ENCODE results near the gene GRIK3. TPM values are rescaled to one million over a fixed set of nuclear protein-coding genes. Genes with fewer than 3 reads are reported as not detected.
A peak's percentile ranks its signal among the peaks of the same experiment; 100 is the strongest.
"Not testable (repeated sequence)": the region's sequence is repeated elsewhere in the genome, so short reads cannot be mapped to it uniquely, and the experiment has no call there.

GRIK3 gene
- polyA plus RNA-seq (2013, experiment 1 of 2) = 1.00 TPM
- 2.2 TPM for polyA plus RNA-seq (2013, experiment 2 of 2)

DNA sequence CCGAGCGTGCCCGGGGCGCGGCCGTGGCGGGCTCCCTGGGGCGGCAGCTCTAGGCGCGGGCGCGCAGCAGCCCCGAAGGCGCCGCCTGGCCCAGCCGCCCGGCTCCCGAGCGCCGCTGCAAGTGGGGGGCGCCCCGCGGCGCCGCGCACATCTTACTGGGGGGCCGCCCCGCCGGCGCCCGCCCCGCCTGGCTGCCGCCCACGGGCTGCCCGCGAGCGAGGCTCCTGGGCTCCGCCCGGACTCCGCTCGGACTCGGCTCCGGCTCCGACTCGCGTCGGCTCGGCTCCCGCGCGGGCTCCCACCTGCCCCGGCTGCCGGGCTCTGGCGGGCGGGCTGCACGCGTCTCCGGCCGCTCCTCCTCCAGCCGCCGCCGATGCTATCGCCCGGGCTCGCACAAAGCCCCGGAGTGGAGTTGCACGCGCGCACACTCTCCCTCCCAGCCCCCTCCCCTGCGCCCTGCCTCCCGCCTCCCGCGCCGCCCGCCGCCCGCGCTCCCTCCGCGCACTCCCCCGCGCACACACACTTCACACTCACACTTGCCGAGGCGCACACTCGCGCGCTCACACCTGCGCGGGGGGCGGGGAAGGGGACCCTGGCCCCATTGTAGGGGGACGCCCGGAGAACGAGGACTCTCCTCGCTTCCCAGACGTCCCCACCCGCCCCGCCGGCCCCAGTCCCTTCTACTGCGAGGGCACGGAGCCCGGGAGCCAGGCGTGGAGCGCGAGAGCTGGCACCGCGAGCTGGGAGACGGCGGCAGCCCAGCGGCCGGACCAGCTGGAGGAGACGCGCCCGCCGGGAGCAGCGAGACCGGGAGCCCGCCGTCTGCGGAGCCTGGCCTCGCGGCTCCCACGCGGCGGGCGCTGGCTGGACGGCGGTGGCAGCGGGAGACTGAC is at the start of gene GRIK3:
Gene GRIK3 (minus strand): TSS at position 395 of the 893 bp plus-strand sequence. CDS start 407 bp downstream, outside the sequence.
- Histone ChIP-seq H3K9me3 (ENCODE audit: insufficient read depth, low read depth, low read length) (no peaks in the 10 kb centered on the region), H3K4me3 (ENCODE audit: low read length) (peak within 1 kb of the TSS; percentile 52), H3K27ac (ENCODE audit: low read depth, low read length) (no peak within 1 kb of the TSS), H3K4me1 (ENCODE audit: insufficient read depth, low read length) (peaks cover 50% of the 10 kb centered on the region), H3K9ac (ENCODE audit: low read depth, low read length) (no peak within 1 kb of the TSS; the same call in 1 of the 2 replicates), H3K27me3 (ENCODE audit: insufficient read depth, low read length) (peaks cover 95% of the 10 kb centered on the region), H3K36me3 (ENCODE audit: insufficient read depth, low read length) (no peaks in the 10 kb centered on the region)
- WGBS = under 1% methylated on average over 128 of the region's 128 CpGs

DNA sequence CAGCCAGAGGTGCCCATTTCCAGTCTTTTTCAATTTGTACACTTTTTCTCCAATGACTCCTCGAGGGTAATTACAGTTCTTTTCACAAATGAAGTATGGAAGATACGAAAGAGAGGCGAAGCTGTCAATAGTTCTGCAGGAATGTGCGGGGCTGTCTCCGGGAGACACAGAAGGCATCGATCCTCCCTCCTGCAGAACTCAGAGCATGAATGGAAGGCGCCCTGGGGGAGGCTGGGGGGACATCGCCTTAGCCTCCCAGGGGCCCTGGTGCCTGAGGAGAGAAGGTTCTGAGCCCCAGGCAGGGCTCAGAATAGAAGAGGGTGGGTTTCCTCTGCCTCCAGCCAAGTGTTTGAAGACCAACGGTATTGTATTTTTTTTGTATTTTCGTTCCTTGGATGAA is 49.7 kb upstream of the GRIK3 start:
- WGBS = 88% methylated on average over 10 of the region's 10 CpGs
- no peak overlapping the region for H3K4me3 ChIP-seq (ENCODE audit: low read length)
- no peaks in the 10 kb centered on the region for H3K4me1 ChIP-seq (ENCODE audit: insufficient read depth, low read length)
- H3K27me3 ChIP-seq (ENCODE audit: insufficient read depth, low read length) = no peaks in the 10 kb centered on the region
- H3K9ac ChIP-seq (ENCODE audit: low read depth, low read length) = no peak overlapping the region
- peaks cover 5% of the 10 kb centered on the region; the same call in 1 of the 2 replicates for H3K9me3 ChIP-seq (ENCODE audit: insufficient read depth, low read depth, low read length)
- H3K27ac ChIP-seq (ENCODE audit: low read depth, low read length) = no peak overlapping the region
- no peaks in the 10 kb centered on the region for H3K36me3 ChIP-seq (ENCODE audit: insufficient read depth, low read length)

DNA sequence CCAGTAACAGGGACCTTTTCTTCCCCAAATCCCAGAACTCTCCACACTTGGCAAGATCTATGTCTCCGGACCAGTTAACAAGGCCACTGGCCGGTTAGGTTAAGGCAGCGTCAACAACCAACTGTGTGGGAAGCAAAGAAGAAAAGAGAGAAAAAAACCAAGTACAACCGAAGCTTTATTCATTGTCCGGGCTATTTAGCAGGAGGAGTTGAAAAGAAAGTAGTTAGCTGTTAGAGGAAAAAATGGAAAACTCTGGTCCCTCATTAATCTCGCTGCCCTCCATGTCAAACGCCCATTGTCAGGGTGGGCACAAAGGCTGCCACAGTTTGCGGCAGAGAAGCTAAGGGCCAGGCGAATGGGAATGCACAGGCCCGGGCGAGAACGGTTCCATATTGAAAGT is 49.3 kb upstream of the GRIK3 start:
- Histone ChIP-seq H3K9ac (ENCODE audit: low read depth, low read length) (no peak overlapping the region), H3K4me1 (ENCODE audit: insufficient read depth, low read length) (no peaks in the 10 kb centered on the region), H3K9me3 (ENCODE audit: insufficient read depth, low read depth, low read length) (peaks cover 5% of the 10 kb centered on the region; the same call in 1 of the 2 replicates), H3K27me3 (ENCODE audit: insufficient read depth, low read length) (no peaks in the 10 kb centered on the region), H3K27ac (ENCODE audit: low read depth, low read length) (no peak overlapping the region), H3K4me3 (ENCODE audit: low read length) (no peak overlapping the region), H3K36me3 (ENCODE audit: insufficient read depth, low read length) (no peaks in the 10 kb centered on the region)
- 93% methylated on average over 12 of the region's 12 CpGs for WGBS

DNA sequence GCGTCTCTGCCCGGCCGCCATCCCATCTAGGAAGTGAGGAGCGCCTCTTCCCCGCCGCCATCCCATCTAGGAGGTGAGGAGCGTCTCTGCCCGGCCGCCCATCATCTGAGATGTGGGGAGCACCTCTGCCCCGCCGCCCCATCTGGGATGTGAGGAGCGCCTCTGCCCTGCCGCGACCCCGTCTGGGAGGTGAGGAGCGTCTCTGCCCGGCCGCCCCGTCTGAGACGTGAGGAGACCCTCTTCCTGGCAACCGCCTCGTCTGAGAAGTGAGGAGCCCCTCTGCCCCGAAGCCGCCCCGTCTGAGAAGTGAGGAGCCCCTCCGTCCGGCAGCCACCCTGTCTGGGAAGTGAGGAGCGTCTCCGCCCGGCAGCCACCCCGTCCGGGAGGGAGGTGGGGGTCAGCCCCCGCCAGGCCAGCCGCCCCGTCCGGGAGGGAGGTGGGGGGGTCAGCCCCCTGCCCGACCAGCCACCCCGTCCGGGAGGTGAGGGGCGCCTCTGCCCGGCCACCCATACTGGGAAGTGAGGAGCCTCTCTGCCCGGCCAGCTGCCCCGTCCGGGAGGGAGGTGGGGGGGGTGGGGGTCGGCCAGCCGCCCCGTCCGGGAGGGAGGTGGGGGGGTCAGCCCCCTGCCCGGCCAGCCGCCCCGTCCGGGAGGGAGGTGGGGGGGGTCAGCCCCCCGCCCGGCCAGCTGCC is 46.1 kb upstream of the GRIK3 start:
- H3K9ac ChIP-seq (ENCODE audit: low read depth, low read length); H3K4me3 ChIP-seq (ENCODE audit: low read length); H3K36me3 ChIP-seq (ENCODE audit: insufficient read depth, low read length); H3K27me3 ChIP-seq (ENCODE audit: insufficient read depth, low read length); H3K4me1 ChIP-seq (ENCODE audit: insufficient read depth, low read length); H3K27ac ChIP-seq (ENCODE audit: low read depth, low read length); H3K9me3 ChIP-seq (ENCODE audit: insufficient read depth, low read depth, low read length): not testable (repeated sequence)
- WGBS = 96% methylated on average over 40 of the region's 54 CpGs

DNA sequence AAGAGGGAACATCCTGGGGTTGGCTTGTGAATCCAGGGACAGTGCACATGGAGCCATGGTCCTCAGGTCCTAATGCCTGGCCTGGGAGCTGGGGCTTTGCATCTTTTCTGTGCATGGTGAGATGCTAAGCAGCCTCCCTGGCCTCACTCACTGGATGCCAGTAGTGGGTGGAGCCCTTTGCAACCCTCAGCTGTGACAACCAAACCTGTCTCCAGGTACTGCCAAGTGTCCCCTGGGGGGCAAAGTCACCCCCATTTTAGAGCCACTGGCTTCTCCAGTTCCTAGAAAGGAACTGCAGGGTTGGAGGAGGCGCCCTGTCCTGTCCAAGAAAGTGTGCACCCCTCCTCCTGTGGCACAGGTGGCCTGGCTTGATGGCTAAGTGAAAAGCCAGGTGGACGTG is 44.6 kb upstream of the GRIK3 start:
- no peak overlapping the region for H3K4me3 ChIP-seq (ENCODE audit: low read length)
- WGBS = 93% methylated on average over 2 of the region's 2 CpGs
- no peak overlapping the region for H3K9ac ChIP-seq (ENCODE audit: low read depth, low read length)
- peaks cover 5% of the 10 kb centered on the region; the same call in 1 of the 2 replicates for H3K9me3 ChIP-seq (ENCODE audit: insufficient read depth, low read depth, low read length)
- peaks cover 7% of the 10 kb centered on the region; the same call in 1 of the 2 replicates for H3K4me1 ChIP-seq (ENCODE audit: insufficient read depth, low read length)
- no peak overlapping the region for H3K27ac ChIP-seq (ENCODE audit: low read depth, low read length)
- H3K27me3 ChIP-seq (ENCODE audit: insufficient read depth, low read length) = no peaks in the 10 kb centered on the region
- no peaks in the 10 kb centered on the region for H3K36me3 ChIP-seq (ENCODE audit: insufficient read depth, low read length)

DNA sequence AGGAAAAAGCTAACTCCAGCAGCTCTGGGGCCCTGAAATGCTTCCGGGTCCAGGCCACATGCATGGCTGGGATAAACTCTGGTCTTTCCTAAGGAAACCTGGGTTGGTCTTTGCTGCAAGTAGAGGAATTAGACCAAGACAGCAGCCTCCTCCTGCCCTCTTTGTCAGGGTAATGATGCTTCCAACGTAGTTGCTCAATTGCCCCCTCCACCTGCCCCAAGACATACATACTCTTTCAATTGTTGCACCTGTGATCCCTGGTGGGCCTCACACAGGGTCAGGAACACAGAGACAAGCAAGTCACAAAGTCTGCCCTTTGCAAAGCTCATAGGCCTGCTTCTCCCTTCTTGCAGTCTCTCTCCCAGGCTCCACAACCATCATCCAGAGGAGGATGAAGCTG is 41.9 kb upstream of the GRIK3 start:
- H3K4me1 ChIP-seq (ENCODE audit: insufficient read depth, low read length) = peaks cover 7% of the 10 kb centered on the region; the same call in 1 of the 2 replicates
- H3K9ac ChIP-seq (ENCODE audit: low read depth, low read length) = no peak overlapping the region
- H3K4me3 ChIP-seq (ENCODE audit: low read length) = no peak overlapping the region
- H3K36me3 ChIP-seq (ENCODE audit: insufficient read depth, low read length) = no peaks in the 10 kb centered on the region
- H3K27me3 ChIP-seq (ENCODE audit: insufficient read depth, low read length) = no peaks in the 10 kb centered on the region
- peaks cover 5% of the 10 kb centered on the region; the same call in 1 of the 2 replicates for H3K9me3 ChIP-seq (ENCODE audit: insufficient read depth, low read depth, low read length)
- no peak overlapping the region for H3K27ac ChIP-seq (ENCODE audit: low read depth, low read length)
- 60% methylated on average over 2 of the region's 2 CpGs for WGBS

DNA sequence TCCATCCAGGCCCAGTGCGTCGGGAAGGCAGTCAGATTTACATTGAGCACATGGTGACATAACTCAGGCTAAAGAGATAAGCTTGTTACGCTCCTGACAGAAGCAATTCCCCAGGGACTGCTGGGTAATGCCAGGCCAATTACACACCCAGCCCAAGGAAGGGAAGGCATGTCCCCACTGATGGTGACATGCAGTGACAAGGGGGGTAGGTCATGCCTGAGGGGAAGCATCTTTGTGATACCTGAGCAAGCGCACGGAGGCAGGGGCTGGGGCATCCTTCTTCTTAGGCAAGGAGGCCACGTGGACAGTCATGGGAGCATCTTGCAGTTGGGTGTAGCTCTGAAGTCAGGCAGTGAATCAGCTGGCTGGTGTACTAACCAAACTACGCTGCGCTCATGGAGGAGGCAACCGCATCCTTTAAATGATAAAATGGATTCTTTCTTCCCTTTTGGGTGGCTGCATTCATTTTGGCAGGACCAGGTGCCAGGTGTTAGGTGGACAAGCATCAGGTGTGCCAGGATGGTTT is 39.6 kb upstream of the GRIK3 start:
- H3K27ac ChIP-seq (ENCODE audit: low read depth, low read length) = no peak overlapping the region
- 94% methylated on average over 9 of the region's 9 CpGs for WGBS
- H3K9ac ChIP-seq (ENCODE audit: low read depth, low read length) = no peak overlapping the region
- no peaks in the 10 kb centered on the region for H3K9me3 ChIP-seq (ENCODE audit: insufficient read depth, low read depth, low read length)
- H3K4me3 ChIP-seq (ENCODE audit: low read length) = no peak overlapping the region
- H3K4me1 ChIP-seq (ENCODE audit: insufficient read depth, low read length) = peaks cover 7% of the 10 kb centered on the region; the same call in 1 of the 2 replicates
- no peaks in the 10 kb centered on the region for H3K36me3 ChIP-seq (ENCODE audit: insufficient read depth, low read length)
- H3K27me3 ChIP-seq (ENCODE audit: insufficient read depth, low read length) = no peaks in the 10 kb centered on the region

DNA sequence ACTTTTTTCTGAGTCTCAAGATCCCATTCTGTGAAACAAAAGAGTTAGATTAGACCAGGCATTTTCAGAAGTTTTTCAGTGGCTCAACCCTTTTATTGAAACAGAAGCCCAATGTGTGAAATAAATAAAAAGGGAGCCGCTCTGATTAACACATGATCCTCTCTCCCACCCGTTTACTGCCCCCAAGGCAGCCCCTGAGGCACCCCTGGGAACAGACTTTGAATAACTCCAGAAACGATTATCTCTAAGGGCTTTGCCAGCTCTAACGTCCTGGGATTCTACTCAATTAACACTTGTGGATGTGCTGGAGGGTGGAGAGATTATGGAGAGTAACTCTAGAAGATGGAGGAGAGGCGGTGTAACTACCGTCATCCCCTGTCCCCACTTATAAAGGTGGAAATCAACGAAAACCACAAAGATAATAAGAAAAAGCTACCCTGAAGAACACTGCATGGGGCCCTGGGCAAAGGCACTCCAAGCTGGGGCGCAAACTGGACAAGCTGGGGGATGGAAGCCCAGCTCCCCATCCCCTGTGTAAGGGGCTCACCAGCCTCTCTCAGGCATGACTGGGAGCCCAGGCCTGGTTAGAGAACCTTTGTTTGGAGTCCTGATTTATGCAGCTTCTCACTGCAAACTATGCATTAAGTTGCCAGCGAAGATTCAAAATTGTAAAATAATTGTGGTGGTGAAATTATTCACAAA is 39.0 kb upstream of the GRIK3 start:
- H3K27ac ChIP-seq (ENCODE audit: low read depth, low read length) = no peak overlapping the region
- no peaks in the 10 kb centered on the region for H3K9me3 ChIP-seq (ENCODE audit: insufficient read depth, low read depth, low read length)
- no peak overlapping the region for H3K4me3 ChIP-seq (ENCODE audit: low read length)
- no peaks in the 10 kb centered on the region for H3K27me3 ChIP-seq (ENCODE audit: insufficient read depth, low read length)
- peaks cover 7% of the 10 kb centered on the region; the same call in 1 of the 2 replicates for H3K4me1 ChIP-seq (ENCODE audit: insufficient read depth, low read length)
- H3K36me3 ChIP-seq (ENCODE audit: insufficient read depth, low read length) = no peaks in the 10 kb centered on the region
- 82% methylated on average over 9 of the region's 9 CpGs for WGBS
- H3K9ac ChIP-seq (ENCODE audit: low read depth, low read length) = no peak overlapping the region

DNA sequence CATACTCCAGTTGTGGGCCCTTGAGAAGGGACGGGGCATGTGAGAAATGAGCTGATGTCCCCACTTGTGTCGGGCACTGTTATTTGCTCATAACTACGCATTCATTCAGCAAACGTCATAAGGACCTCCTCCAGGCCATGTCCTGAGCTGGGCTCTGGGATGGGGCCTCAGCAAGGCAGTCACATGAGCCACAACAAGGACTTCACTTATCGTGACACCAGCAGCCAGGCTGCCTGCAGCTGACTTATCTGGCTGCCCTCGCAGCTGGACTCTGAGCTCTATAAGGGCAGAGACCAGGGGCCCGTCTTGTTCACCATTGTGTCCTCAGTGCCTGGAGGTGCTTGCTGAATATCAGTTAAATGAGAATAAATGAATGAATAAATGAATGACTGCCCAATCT is 37.5 kb upstream of the GRIK3 start:
- no peaks in the 10 kb centered on the region for H3K27me3 ChIP-seq (ENCODE audit: insufficient read depth, low read length)
- H3K36me3 ChIP-seq (ENCODE audit: insufficient read depth, low read length) = no peaks in the 10 kb centered on the region
- H3K4me3 ChIP-seq (ENCODE audit: low read length) = no peak overlapping the region
- no peak overlapping the region for H3K27ac ChIP-seq (ENCODE audit: low read depth, low read length)
- H3K9me3 ChIP-seq (ENCODE audit: insufficient read depth, low read depth, low read length) = no peaks in the 10 kb centered on the region
- H3K9ac ChIP-seq (ENCODE audit: low read depth, low read length) = no peak overlapping the region
- WGBS = 86% methylated on average over 7 of the region's 7 CpGs
- H3K4me1 ChIP-seq (ENCODE audit: insufficient read depth, low read length) = peaks cover 7% of the 10 kb centered on the region; the same call in 1 of the 2 replicates

DNA sequence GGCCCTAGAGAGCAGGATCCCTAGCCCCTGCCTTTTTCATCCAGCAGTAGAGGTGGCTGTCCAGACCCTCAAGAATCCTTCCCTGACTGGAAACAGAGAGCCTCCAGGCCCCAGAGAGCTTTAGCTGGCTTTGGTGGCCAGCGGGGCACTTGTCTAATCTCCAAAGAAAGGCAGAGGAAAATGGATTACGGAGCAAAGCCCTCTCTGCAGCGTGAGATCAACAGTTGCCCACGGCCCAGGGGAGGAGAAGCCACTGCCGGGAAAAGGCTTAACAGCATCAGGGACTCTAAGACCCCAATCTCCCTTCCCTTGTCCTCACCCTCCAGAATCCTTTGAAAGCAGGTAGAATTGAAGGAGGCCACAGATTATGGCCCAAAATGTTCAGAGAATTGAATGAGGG is 35.8 kb upstream of the GRIK3 start:
- Histone ChIP-seq H3K9me3 (ENCODE audit: insufficient read depth, low read depth, low read length) (no peaks in the 10 kb centered on the region), H3K27ac (ENCODE audit: low read depth, low read length) (no peak overlapping the region), H3K36me3 (ENCODE audit: insufficient read depth, low read length) (no peaks in the 10 kb centered on the region), H3K4me1 (ENCODE audit: insufficient read depth, low read length) (no peaks in the 10 kb centered on the region), H3K4me3 (ENCODE audit: low read length) (no peak overlapping the region), H3K27me3 (ENCODE audit: insufficient read depth, low read length) (no peaks in the 10 kb centered on the region), H3K9ac (ENCODE audit: low read depth, low read length) (no peak overlapping the region)
- 81% methylated on average over 5 of the region's 5 CpGs for WGBS
